ENCODE measurements around the gene AXIN1.

- TF ChIP-seq ESRRA (CRISPR knock-in tag; IDR thresholded peaks at IDR 0.05; ENCODE audit: borderline replicate concordance) = no peak
- no peak for TF ChIP-seq CTCF (IDR thresholded peaks at IDR 0.05)
- no peak for TF ChIP-seq ATF6 (CRISPR knock-in tag; IDR thresholded peaks at IDR 0.05)
- TF ChIP-seq RORB (CRISPR knock-in tag; IDR thresholded peaks at IDR 0.05) = no peak
These were observed 44.7 kb downstream of the AXIN1 start for GRCh38 chr16:307691-308312.

All from WTC11 (cell line).